UCSD-AML1 (cell line): ENCODE results near the gene C1orf146.
"Not testable (repeated sequence)": the region's sequence is repeated elsewhere in the genome, so short reads cannot be mapped to it uniquely, and the experiment has no call there.

Experiments
- DNase-seq: peaks from one replicate; lab custom pipeline; 2025; ENCODE audit not compliant: unreplicated experiment; lab: John Stamatoyannopoulos, UW

Gene C1orf146

DNA sequence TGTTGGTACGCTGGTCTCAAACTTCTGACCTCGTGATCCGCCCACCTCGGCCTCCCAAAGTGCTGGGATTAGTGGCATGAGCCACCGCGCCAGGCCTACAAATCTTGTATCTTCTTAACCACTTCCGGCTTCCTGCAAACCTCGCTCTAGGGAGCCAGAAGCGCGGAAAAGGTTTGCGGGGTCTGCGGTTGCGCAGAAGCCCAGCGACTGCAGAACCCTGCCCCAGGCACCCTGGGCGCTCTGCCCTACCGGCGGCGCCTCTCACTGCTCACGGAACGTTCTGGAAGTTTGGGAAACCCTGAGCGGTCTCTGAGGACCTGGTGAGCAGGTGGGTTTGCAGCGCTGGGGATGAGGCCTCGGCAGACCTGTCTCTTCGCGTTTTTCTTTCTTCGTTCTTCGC is at the start of gene C1orf146:
Gene C1orf146, plus strand, starts transcription at position 195 of the 400 bp plus-strand sequence. CDS start 13,506 bp downstream, outside the sequence.
- DNase-seq = no peak

DNA sequence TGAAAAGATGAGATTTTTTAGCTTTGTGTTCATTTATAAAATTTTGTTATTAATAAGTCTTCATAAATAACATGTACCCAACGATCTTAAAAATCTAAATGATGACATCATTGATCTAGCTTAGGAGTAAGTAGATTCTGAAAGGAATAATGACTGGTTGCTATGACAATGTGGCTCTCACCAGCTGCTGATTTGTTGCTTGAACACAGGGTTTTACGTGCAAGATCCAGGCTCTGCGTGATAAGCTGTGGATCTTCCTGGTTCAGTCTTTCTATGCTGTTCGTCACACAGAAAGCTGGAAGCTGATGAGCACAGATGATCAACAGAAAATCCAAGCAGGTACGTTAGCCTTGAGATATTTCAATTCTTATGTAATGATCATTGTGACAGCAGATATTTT is 49.1 kb upstream of the C1orf146 start:
- no peak for DNase-seq

DNA sequence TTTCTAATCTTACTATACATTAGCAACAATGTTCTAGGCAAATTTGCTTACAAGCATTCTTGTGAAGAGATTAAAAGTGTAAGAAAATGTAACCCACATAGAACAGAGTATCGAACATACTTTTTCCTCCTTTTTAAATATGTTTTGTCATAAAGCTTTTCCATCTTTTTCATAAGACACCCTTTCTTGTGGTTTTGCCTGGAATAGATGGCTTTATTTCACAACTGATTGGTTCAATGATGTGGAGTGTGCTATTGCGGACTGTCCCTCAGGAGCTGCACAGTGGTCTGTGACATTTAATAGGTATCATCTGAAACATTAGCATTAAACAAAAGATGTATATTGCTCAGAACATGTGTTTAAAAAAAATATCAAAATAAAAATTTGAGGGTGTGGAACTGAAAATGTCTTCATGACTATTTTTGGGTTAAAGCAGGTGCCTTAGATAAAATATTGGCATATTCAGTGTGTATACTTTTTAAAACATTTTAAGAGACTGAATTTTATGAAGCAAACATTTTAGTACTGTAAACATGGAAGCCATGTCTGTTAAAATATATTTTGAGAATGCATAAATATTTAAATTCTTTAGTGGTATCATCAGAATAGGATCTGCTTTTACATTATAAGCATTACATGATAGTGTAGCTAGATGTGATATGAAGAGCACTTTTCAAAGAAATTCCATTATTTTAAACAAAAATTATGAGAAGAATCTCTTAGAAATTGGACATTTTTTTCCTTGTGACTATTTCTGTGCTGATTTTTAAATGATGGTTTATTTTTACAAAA is 48.3 kb upstream of the C1orf146 start:
- DNase-seq = no peak

GRCh38 chr1:92184632-92185031 is 33.1 kb upstream of the C1orf146 start:
- no peak for DNase-seq

GRCh38 chr1:92186081-92186480 is 31.6 kb upstream of the C1orf146 start:
- no peak for DNase-seq

DNA sequence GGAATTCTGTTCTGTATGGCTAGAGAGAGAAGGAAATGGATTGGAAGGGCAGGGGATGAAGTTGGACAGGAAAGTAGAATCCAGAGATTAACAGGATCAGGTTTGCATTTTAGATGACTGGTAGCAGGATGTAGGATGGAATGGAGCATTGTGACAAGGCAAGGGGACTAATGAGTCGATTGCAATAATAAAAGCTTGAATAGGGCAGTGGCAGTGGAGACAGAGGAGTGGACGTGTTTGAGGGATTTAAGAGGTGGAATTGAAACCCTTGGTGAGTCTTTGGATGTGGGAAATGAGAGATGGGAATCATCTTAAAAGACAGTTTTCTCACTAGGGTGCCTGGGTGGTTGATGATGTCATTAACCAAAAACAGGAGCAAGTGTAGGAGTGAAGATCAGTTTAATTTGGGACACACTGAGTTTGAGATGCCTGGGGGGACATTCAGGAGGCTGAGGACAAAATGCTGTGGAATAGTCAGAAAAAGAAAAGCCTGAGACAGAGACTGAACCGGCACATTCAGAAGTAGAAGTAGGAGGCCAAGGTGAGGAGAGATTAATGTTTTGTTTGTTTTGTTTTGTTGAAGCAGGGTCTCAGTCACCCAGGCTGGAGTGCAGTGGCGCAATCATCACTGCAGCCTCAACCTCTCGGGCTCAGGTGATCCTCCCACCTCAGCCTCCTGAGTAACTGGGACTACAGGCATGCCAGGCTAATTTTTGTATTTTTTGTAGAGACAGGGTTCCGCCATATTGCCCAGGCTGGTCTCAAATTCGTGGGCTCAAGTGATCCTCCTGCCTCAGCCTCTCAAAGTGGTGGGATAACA is 29.1 kb upstream of the C1orf146 start:
- DNase-seq = no peak

- no peak for DNase-seq
Measured at GRCh38 chr1:92191726-92192125, 26.0 kb upstream of the C1orf146 start.

GRCh38 chr1:92192246-92192645 is 25.5 kb upstream of the C1orf146 start:
- DNase-seq = no peak

DNA sequence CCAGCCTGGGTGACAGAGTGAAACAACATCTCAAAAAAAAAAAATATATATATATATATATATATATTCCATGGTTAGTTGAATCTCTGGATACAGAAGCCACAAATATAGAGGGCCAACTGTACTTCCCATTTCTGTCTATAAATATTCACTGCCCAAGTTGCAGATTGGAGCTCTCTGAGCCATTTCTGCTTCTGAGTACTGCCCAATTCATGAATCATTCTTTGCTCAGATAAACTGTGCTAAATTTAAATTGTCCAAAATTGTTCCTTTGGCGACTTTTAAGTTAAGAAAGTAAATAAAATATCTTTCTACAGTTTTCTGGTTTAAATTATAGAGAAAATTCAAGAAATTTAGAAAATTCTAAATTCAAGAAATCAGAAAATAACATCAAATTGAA is 23.2 kb upstream of the C1orf146 start:
- no peak for DNase-seq

DNA sequence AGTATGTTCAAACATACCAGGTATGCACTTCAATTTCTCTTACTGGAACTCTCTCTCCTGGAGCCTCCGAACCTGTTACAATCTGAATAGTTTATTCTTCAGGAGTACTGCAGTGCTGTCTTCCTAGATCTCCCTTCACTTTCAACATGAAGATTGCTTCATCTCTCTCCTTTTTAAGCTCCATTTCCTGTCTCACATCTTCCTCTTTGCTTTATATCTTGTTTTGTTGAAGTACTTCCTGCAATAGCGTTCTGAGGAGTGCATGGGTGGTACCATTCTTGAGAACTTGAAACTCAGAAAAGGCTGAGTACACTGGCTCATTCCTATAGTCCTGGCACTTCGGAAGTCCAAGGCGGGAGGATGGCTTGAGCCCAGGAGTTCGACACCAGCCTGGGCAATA is 15.7 kb upstream of the C1orf146 start:
- DNase-seq = no peak

DNA sequence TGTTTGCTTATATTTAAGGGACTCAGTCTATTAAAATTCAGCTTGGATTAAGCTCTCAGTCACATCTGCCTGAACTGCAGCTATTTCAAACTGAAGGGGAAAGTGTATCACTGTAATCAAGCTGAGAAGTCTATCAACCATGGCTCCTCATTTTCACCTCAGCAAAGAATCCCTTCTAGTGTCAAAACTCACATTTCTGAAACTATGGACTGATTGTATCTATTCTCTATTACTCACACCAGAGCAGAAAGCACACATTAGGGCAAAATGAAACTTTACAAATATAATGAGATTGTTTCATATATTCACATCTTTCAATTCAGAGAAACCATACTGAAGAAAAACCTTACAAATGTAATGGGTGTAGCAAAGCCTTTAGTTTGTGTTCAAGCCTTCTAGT is 14.6 kb upstream of the C1orf146 start:
- no peak for DNase-seq

GRCh38 chr1:92210701-92211100 is 7.0 kb upstream of the C1orf146 start:
- DNase-seq = no peak

GRCh38 chr1:92211166-92211565 is 6.5 kb upstream of the C1orf146 start:
- no peak for DNase-seq

GRCh38 chr1:92218559-92218958 is 844 bp downstream of the C1orf146 start:
- DNase-seq = no peak

- DNase-seq = no peak
Measured at GRCh38 chr1:92219028-92219427, 1.3 kb downstream of the C1orf146 start.

GRCh38 chr1:92228401-92228800 is 10.7 kb downstream of the C1orf146 start:
- no peak for DNase-seq

DNA sequence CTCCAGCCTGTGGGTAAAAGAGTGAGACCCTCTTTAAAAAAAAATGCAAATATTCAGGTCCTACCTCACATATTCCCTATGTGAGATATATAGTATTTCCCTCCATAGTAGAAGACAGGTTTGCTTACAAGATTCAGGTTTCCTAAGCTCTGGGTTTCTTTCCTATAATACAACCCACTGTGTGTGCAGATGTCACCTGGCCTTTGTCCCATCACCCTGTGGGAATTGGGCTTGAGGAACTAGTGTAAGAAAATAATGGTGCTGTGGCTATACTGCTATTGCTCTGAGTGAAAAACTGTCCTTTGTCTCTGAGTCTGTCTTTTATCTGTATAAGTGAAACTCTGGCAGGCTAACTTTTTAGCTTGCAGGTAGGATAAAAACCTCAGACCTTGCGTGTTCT is 13.0 kb downstream of the C1orf146 start:
- DNase-seq = no peak

GRCh38 chr1:92240034-92240433 is 22.3 kb downstream of the C1orf146 start:
- no peak for DNase-seq

DNA sequence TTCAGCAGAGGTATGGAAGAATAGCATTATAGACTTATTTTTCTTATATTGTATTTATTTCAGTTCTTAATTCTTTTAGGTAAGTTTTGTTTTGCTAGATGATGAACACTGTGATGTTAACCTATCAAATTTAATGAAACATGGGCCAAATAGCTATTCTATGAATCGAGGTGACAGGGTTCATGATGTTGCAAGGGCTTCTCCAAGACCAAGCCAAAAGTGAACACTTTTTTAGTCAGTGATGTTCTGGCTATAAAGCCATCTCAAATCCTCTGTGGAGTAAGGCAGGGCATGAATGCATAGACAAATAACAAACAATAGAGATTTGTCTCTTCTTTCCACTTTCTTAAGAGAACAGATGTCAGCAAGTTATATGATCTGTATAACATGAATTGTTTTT is 26.7 kb downstream of the C1orf146 start:
- no peak for DNase-seq

- not testable (repeated sequence) for DNase-seq
Measured at GRCh38 chr1:92254714-92255113, 37.0 kb downstream of the C1orf146 start.

- DNase-seq = no peak
Measured at GRCh38 chr1:92259350-92259749, 41.6 kb downstream of the C1orf146 start.

- no peak for DNase-seq
Measured at GRCh38 chr1:92262516-92262915, 44.8 kb downstream of the C1orf146 start.
